K562 (cell line): Measurements from ENCODE around the gene SNX3. TPM values are rescaled to one million over a fixed set of nuclear protein-coding genes. Genes with fewer than 3 reads are reported as not detected.

Experiments used
- ATAC-seq: fragments of 200-7000 bp; cut with Tn5 transposase; 3 replicates; pipeline ENCODE4 v1.9.1; 2020; ENCODE audit warnings: moderate library complexity
- BruUV-seq: library from RNA; stranded (reverse); fragments of 400-500 nt; replicated peaks from 2 replicates; lab custom pipeline; 2021; lab: Mats Ljungman, UMichigan
- CTCF ChIA-PET: fragments of 300-600 bp; formaldehyde crosslinking; extraction: SDS; loops from one replicate; lab custom pipeline; 2021; ENCODE audit warnings: low intra/inter-chr PET ratio; lab: Yijun Ruan, JAX
- POLR2A ChIA-PET: fragments of 300-600, 350-650 bp; sonication (Branson Sonifier 250); formaldehyde crosslinking; extraction: SDS; loops from one replicate; lab custom pipeline; 2021; ENCODE audit warnings: antibody characterized with exemption, inconsistent platforms; lab: Yijun Ruan, JAX
- DNase-seq, 4 experiments: peaks; one replicate each; pipeline versions ENCODE4 v3.0.0 to v3.0.0-alpha.2; 2011 to 2018; ENCODE audit warnings: low spot score in 3 of 4, mixed read lengths in 3 of 4; ENCODE audit errors: extremely low read depth in 1 of 4
- FAIRE-seq: peaks from 2 replicates; lab custom pipeline; 2011; peaks lifted over from hg19 to GRCh38; lab: Jason Lieb, UNC
- H2AFZ ChIP-seq: 2 replicates; pipeline ENCODE4 v1.6.0; 2011; ENCODE audit warnings: low read depth, low read length, control low read depth, inconsistent platforms
- H3K27ac ChIP-seq: fragments of 200-600 bp; 3 replicates; pipeline ENCODE4 v1.8.0; 2011; ENCODE audit warnings: low read depth, mild to moderate bottlenecking, control low read depth, inconsistent platforms, low read length, moderate library complexity, mixed read lengths; ENCODE audit errors: extremely low read depth
- H3K27me3 ChIP-seq, 2 experiments: fragments of 300-600 bp in 1 of 2; 2 replicates in 1 of 2; 3 replicates in 1 of 2; pipeline versions ENCODE4 v1.6.0 to v1.8.0; 2011; ENCODE audit warnings: inconsistent platforms in 2 of 2, low read length in 2 of 2, mild to moderate bottlenecking in 1 of 2, mixed read lengths in 1 of 2, moderate library complexity in 1 of 2; ENCODE audit not compliant: control insufficient read depth in 2 of 2, insufficient read depth in 2 of 2
- H3K36me3 ChIP-seq: fragments of 300-600 bp; 3 replicates; pipeline ENCODE4 v1.8.0; 2011; ENCODE audit warnings: mild to moderate bottlenecking, low read length, inconsistent platforms; ENCODE audit not compliant: control insufficient read depth, insufficient read depth
- H3K4me1 ChIP-seq, 2 experiments: fragments of 200-600 bp in 1 of 2; replicated peaks in 1 of 2; 2 replicates in 1 of 2; 3 replicates in 1 of 2; pipeline versions ENCODE4 v1.5.1 to v1.8.0; 2011; ENCODE audit warnings: inconsistent platforms in 2 of 2, low read length in 2 of 2, mild to moderate bottlenecking in 1 of 2, mixed read lengths in 1 of 2, moderate library complexity in 1 of 2; ENCODE audit not compliant: control insufficient read depth in 2 of 2, insufficient read depth in 2 of 2
- H3K4me2 ChIP-seq: 2 replicates; pipeline ENCODE4 v1.6.1; 2011; ENCODE audit warnings: low read length, control low read depth, inconsistent platforms, mixed read lengths; ENCODE audit not compliant: insufficient read depth
- H3K4me3 ChIP-seq: fragments of 200-600 bp; sonication (generic), shearing (Covaris generic); 2 replicates; pipeline ENCODE4 v1.5.1; 2016; ENCODE audit warnings: control low read depth, inconsistent platforms
- H3K79me2 ChIP-seq: fragments of 200-600 bp; 3 replicates; pipeline ENCODE4 v1.8.0; 2011; ENCODE audit warnings: low read length, inconsistent platforms; ENCODE audit not compliant: control insufficient read depth, insufficient read depth
- H3K9ac ChIP-seq, 2 experiments: 2 replicates each; pipeline versions ENCODE4 v1.6.0 to v1.6.1; 2011; ENCODE audit warnings: low read depth in 2 of 2, low read length in 2 of 2, control low read depth in 1 of 2, inconsistent platforms in 1 of 2, mild to moderate bottlenecking in 1 of 2, mixed read lengths in 1 of 2; ENCODE audit not compliant: insufficient read depth in 1 of 2
- H3K9me1 ChIP-seq: one replicate; pipeline ENCODE4 v1.6.0; 2011; ENCODE audit warnings: inconsistent platforms, mild to moderate bottlenecking, low read length, moderate library complexity; ENCODE audit not compliant: control insufficient read depth, insufficient read depth
- H3K9me3 ChIP-seq: replicated peaks from 2 replicates; pipeline ENCODE4 v1.5.1; 2011; ENCODE audit warnings: low read depth, low read length, inconsistent platforms; ENCODE audit not compliant: control insufficient read depth, insufficient read depth
- H4K20me1 ChIP-seq: replicated peaks from 2 replicates; pipeline ENCODE4 v1.6.1; 2011; ENCODE audit warnings: low read length, inconsistent platforms, mixed read lengths; ENCODE audit not compliant: control insufficient read depth, insufficient read depth
- HDAC1 ChIP-seq, 2 experiments: fragments of 450-650 bp; IDR thresholded peaks; 2 replicates each; pipeline ENCODE4 v1.6.1; 2016 to 2017; ENCODE audit warnings: inconsistent platforms in 1 of 2, mild to moderate bottlenecking in 1 of 2, moderate library complexity in 1 of 2
- HNRNPLL ChIP-seq: fragments of 200-400 bp; formaldehyde crosslinking; IDR thresholded peaks from 2 replicates; pipeline ENCODE4 v1.6.1; 2017; ENCODE audit warnings: low read length, low read depth, mild to moderate bottlenecking; ENCODE audit not compliant: poor library complexity, severe bottlenecking
- MYNN ChIP-seq, 2 experiments: sonication (generic); formaldehyde crosslinking in 1 of 2; IDR thresholded peaks; 2 replicates each; pipeline versions ENCODE4 v1.5.0 to v1.6.1; 2016 to 2020; ENCODE audit warnings: antibody characterized with exemption in 1 of 2, missing genetic modification reagents in 1 of 2
- RBFOX2 ChIP-seq: fragments of 200-400 bp; formaldehyde crosslinking; IDR thresholded peaks from 2 replicates; pipeline ENCODE4 v1.6.1; 2017; ENCODE audit warnings: low read depth, mild to moderate bottlenecking, low read length, moderate library complexity
- SIX5 ChIP-seq, 2 experiments: IDR thresholded peaks; 2 replicates each; pipeline ENCODE4 v1.6.1; 2011; ENCODE audit warnings: low read length in 2 of 2, borderline replicate concordance in 1 of 2, low read depth in 1 of 2, mild to moderate bottlenecking in 1 of 2, moderate library complexity in 1 of 2; ENCODE audit not compliant: insufficient read depth in 1 of 2
- WGBS: fragments of 100-300 bp; shearing (Covaris generic); methylation state at CpG from one replicate; pipeline ENCODE4 v1.1.6; 2016; ENCODE audit warnings: low coverage, mixed read lengths; ENCODE audit not compliant: insufficient coverage; ENCODE audit errors: missing lambda C conversion rate; 5-methylcytosine and 5-hydroxymethylcytosine counted together
- in situ Hi-C: fragments of 300-500 bp; cut with MboI; formaldehyde crosslinking; loops from 4 replicates; pipeline ENCODE4 v1.15.0; 2018; ENCODE audit warnings: inconsistent platforms, mixed read lengths
- intact Hi-C: fragments of 100-400 bp; cut with micrococcal nuclease; formaldehyde crosslinking; loops from 2 replicates; pipeline ENCODE4 v1.14.2; 2022
- polyA plus RNA-seq, 8 experiments: library from polyadenylated mRNA; depleted of rRNA in 4 of 8; stranded (reverse) in 5 of 8; unstranded in 3 of 8; fragments of >200 nt; fragmentation: Nextera tagmentation in 2 of 8; fragmentation: Illumina TruSeq in 1 of 8; extraction: Ambion mirVana in 2 of 8; extraction: Trizol in 1 of 8; gene quantifications; 2 replicates each; pipeline versions ENCODE4 v1.2.1 to v1.2.3, GENCODE V29; 2011 to 2014; ENCODE audit warnings: inconsistent platforms in 1 of 8, missing spikeins in 1 of 8
- total RNA-seq, 7 experiments: library from RNA; depleted of rRNA in 6 of 7; stranded (reverse); fragments of >200 nt in 6 of 7; fragmentation: Illumina TruSeq in 2 of 7; extraction: Trizol in 2 of 7; gene quantifications; 2 replicates each; pipeline versions ENCODE4 v1.2.1 to v1.2.3, GENCODE V29; 2011 to 2021; ENCODE audit warnings: low replicate concordance in 1 of 7
- TF ChIP-seq, protein P1 (sequence below): fragments of 150-350 bp; conservative IDR thresholded peaks from 2 replicates; pipeline ENCODE4 v1.6.1; 2014; ENCODE audit warnings: low read length

The SNX3 gene
- total and polyA plus RNA-seq, 9 of the 15 experiments (the other 6 are each of a cell fraction or from before 2014, with no cell fraction given), result 48.9 to 410 (median 159) TPM

DNA sequence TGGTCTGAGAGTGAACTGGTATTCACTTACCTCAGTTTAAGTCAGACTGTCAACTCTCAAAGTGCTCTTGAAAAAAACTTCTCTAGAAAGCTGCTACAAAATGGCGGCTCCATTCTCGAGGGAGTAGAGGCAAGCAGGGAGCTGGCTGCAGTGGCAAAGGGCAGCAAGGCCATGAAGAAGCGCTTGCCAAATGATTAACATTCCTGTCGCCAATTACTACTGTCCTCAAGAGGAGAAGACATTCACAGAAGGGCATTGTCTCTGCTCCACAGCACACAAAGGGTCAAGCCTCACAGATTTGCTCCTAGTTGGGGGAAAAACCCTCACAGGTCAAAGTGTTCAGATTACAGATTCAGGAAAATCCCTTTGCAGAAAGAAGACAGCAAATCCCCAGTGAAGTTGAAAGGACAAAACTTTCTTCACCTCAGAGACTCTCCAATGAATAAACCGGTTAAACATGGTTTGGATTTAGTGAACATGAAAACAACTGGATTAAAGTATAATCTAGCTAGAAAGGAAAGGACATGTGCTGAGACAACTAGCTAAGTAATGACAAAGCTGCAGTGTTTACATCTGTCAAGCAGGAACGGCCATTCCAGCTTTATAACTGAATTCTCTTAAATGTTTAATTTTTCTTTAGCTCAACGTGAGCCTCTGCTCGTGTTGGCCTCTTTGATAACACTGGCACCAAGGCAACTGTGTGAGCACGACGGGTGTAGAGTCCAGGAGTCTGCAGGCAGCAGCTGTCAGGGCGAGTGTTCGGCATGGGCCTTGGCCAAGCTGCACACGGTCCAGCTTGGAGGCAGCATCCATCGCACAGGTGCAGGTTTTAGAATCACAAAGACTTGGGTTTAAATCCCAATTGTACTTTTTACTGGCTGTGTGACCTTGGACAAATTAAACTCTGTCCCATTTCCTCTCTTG lies 57.4 kb downstream of the SNX3 start:
- Histone ChIP-seq H3K27ac (no peak overlapping the region), H3K9me1 (no peaks in the 10 kb centered on the region), H3K4me1 (peaks cover 0 to 9% of the 10 kb centered on the region in 2 experiments; a peak in 2 of 5 replicates), H3K27me3 (no peaks in the 10 kb centered on the region), H3K36me3 (0 out of 3 replicates have a peak, but pooled peaks cover 4% of the 10 kb centered on the region), H3K9me3 (no peaks in the 10 kb centered on the region), H2AFZ (no peak overlapping the region), H4K20me1 (0 out of 2 replicates have a peak, but pooled peaks cover 3% of the 10 kb centered on the region), H3K9ac (peak overlapping the region in 1 of 2 experiments; percentile 73; a peak in 2 of 4 replicates), H3K4me3 (no peak overlapping the region), H3K79me2 (no peaks in the 10 kb centered on the region), H3K4me2 (no peak overlapping the region)
- intact Hi-C loops (no loop called here), in situ Hi-C loops (no loop called here)
- 61% methylated on average over 14 of the region's 14 CpGs for WGBS
- ChIA-PET CTCF (no interaction called here), POLR2A (interaction anchor here (0.7 kb wide), 1 partner anchor 1279 kb away, joined by 3 read pairs; no protein-coding TSS in a partner anchor)
- DNase-seq (no peak), ATAC-seq (no peak), FAIRE-seq (no peak)
- TF ChIP-seq, protein P1, sequence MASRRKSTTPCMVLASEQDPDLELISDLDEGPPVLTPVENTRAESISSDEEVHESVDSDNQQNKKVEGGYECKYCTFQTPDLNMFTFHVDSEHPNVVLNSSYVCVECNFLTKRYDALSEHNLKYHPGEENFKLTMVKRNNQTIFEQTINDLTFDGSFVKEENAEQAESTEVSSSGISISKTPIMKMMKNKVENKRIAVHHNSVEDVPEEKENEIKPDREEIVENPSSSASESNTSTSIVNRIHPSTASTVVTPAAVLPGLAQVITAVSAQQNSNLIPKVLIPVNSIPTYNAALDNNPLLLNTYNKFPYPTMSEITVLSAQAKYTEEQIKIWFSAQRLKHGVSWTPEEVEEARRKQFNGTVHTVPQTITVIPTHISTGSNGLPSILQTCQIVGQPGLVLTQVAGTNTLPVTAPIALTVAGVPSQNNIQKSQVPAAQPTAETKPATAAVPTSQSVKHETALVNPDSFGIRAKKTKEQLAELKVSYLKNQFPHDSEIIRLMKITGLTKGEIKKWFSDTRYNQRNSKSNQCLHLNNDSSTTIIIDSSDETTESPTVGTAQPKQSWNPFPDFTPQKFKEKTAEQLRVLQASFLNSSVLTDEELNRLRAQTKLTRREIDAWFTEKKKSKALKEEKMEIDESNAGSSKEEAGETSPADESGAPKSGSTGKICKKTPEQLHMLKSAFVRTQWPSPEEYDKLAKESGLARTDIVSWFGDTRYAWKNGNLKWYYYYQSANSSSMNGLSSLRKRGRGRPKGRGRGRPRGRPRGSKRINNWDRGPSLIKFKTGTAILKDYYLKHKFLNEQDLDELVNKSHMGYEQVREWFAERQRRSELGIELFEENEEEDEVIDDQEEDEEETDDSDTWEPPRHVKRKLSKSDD, result no peak
- TF ChIP-seq HNRNPLL (no peak), HDAC1 (IDR thresholded peaks at IDR 0.05) (no peak), MYNN (IDR thresholded peaks at IDR 0.05) (no peak), MYNN (CRISPR knock-in tag; IDR thresholded peaks at IDR 0.05) (no peak), SIX5 (IDR thresholded peaks at IDR 0.05; ENCODE audit: borderline replicate concordance in 1 of 2, insufficient read depth in 1 of 2, low read depth in 1 of 2, low read length in 2 of 2) (no peak), RBFOX2 (no peak)
- BruUV-seq, result no TSS peak
